HG03135 (cell line): ENCODE results near the gene TRMT10C.
"Not testable (repeated sequence)": the region's sequence is repeated elsewhere in the genome, so short reads cannot be mapped to it uniquely, and the experiment has no call there.

Source experiments
- ATAC-seq: cut with Tn5 transposase; IDR thresholded peaks from one replicate; pipeline ENCODE4 v1.9.1; 2021; ENCODE audit warnings: mild to moderate bottlenecking, moderate library complexity; ENCODE audit not compliant: unreplicated experiment

TRMT10C gene

GRCh38 chr3:101561630-101562328, at the start of gene TRMT10C:
Gene TRMT10C, plus strand, starts transcription at chr3:101561868. Its CDS starts 2,914 bp downstream, at chr3:101564782.
- ATAC-seq = peak; percentile 99

DNA sequence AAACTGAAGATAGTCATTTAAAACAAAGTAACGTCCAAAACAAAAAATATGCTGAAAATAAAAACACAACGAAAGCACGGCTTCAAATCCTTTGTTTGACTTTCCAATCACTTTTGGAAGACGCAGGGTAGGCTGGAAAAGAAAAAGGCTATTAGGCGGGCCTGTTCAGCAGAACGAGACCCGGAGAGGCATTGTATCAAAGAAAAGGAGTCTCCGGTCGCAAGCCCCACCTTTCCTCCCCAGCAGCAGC, 49.3 kb upstream of the TRMT10C start:
- no peak for ATAC-seq

GRCh38 chr3:101512646-101513418, 48.8 kb upstream of the TRMT10C start, which contains the start of gene SENP7:
Gene SENP7, minus strand, starts transcription at chr3:101513212. Its CDS starts 82 bp downstream, at chr3:101513130.
- ATAC-seq = no peak

- ATAC-seq = no peak
Observed at GRCh38 chr3:101513419-101513986, 48.2 kb upstream of the TRMT10C start.

DNA sequence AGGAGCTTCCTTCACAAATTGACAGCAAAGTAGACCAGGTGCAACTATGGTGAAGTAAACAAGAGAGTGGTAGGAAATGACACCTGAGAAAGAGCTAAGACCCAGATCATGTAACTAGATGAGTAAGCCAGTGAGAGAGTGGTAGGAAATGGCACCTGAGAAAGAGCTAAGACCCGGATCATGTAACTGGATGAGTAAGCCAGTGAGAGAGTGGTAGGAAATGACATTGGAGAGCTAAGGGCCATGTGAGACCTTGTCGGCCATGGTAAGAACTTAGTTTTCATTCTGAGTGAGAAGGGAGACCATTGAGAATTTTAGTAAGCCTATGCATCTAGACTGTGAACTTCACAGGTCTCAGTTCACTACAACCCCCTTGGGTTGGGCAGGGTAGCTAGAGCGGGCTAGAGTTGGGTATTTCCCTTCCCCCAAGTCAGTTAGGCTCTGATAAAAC, 43.2 kb upstream of the TRMT10C start:
- ATAC-seq = peak; percentile 98

- ATAC-seq = no peak
Observed at GRCh38 chr3:101519685-101520365, 41.8 kb upstream of the TRMT10C start.

DNA sequence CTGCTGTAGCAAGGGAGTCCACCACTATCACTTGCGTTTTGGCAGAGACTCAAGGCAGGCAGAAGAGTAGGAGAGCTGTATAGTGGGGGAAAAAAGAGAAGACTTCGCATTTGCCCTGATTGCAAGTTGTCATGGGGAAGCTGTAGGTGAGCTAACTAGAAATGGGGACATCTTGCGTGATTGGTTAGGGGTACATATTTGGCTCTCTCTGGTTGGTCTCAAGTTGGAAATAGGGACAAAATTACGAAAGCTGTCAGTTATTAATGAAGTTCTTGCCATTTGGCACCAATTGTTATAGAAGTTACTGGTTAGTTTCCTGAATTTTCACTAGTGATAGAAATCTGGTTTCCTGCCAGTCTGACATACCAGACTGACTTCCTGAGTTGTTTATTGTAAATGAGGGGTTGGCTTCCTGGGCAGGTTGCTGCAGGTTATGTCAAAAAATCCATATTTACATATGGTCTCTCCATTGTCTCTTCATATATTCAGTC, 40.4 kb upstream of the TRMT10C start:
- no peak for ATAC-seq

DNA sequence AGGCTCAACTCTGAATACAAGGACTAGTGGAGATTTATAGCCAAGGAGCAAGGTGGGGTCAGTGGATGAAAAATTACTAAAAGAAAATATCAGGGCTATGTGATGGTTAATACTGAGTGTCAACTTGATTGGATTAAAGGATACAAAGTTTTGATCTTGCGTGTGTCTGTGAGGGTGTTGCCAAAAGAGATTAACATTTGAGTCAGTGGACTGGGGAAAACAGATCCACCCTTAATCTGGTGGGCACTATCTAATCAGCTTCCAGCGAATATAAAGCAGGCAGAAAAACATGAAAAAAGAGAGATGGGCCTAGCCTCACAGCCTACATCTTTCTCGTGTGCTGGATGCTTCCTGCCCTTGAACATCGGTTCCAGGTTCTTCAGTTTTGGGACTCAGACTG, 34.2 kb upstream of the TRMT10C start:
- no peak for ATAC-seq

DNA sequence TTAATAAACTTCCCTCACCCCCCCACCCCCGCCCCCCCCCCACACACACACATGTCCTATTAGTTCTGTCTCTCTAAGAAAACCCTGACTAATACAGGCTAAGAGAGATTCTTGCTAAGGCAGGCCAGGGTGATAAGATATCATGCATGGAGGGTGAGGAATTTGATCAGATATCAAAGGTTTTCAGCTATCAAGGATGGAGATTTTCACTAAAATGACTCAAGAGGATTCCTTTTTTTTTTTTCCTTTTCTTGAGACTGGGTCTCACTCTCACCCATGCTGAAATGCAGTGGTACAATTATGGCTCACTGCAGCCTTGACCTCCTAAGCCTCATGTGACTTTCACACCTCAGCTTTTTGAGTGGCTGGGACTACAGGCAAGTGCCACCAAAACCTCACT, 33.8 kb upstream of the TRMT10C start:
- ATAC-seq = no peak

DNA sequence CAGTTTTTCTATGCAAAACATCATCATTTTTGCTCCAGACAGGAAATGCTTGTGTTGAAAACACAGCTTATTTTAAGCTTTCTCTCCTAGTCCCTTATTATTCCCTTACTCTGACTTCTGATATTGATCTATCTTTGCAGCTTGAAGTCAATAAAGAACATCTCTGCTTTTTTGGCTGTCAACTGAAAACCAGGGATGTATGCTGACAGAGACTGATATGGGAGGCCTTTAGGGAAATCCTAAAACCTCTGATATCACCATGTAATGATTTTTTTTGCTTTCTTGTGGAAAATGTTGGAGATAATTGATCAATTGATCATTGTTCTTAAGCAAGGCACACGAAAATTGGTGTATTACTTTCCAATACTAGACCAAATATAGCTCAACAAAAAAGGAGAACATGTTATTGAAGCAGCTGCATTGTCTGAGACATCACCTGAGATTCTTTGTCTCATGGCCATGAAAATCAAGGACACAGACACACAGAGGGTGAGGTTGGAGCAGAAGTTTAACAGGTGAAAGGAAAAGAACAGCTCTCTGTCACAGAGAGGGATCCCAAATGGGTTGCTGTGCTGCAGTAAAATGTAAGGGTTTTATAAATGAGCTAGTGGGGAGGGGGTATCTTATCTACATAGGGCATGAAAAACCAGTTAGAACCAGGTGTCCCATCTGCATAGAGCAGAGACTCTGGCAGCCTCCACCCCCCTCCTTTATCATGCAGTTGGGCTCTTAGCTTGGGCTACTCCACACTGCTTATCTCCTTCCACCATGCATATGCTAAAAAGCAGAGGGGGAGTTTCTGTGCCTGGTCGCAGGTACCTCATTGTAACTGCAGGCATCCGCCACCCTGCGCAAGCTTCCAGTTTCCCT, 31.6 kb upstream of the TRMT10C start:
- ATAC-seq = no peak

- ATAC-seq = no peak
Observed at GRCh38 chr3:101530686-101531047, 31.0 kb upstream of the TRMT10C start.

DNA sequence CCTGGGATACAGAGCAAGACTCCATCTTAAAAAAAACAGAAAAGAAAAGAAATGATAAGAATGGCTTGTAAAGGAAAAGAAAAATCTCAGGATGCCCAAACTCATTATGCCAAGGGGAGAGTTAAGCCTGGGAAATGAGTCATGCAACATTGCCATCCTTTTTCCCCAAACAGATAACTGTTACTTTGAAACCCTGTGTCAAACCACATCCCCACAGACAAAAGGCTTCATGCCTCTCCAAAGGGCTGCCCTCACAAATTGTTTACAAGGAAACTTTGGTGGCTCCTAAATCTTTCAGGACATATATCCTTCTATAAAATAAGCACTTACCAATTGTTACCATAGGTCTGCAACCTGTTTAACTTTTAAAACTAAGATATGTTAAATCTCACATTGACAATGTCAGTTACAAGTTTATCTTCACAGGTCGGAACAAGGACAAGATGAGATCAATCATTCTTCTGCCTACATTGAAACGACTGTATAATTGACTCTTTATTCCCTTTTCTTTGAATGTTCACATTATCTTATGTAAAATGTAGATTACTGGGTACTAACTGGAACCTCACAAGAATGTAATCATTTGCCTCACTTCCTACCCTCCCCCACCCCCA, 30.1 kb upstream of the TRMT10C start:
- no peak for ATAC-seq

GRCh38 chr3:101532783-101533602, 28.7 kb upstream of the TRMT10C start:
- ATAC-seq = no peak

DNA sequence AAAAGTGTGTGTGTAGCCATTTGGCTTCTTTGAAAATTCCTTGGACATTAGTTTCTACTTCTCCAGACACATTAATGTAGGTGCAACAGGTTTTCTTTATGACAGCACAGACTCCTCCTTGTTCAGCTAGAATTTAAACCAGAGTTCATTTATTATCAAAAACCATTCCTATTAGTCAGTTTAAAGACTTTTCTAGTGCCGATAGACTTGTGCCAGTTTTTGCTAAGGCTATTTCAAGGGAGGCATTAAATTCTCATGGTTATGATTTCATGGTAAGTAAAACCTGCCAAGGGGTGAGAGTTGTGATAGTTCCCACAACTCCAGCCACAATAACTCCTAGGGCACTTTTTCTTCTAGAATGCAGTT, 28.1 kb upstream of the TRMT10C start:
- no peak for ATAC-seq

GRCh38 chr3:101535221-101535620, 26.4 kb upstream of the TRMT10C start:
- no peak for ATAC-seq

DNA sequence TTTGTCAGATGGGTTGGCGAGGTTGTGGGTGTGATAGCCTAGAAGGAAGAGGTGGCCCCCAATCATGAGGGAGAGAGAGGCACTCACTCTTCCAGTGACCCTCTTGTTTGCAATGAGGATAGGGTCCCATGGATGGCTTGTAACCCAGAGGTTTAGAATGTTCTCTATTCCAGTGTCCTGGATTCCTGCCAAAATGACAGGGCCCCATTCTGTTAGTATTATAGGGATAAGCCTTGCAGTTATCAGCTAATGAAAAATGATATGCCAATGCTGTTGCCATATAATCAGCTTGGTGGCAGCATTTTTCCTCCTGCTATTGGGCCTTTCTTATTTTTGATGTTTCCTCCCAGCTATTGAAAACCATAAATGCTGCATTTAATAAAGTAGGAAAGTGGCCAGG, 25.4 kb upstream of the TRMT10C start:
- ATAC-seq = no peak

GRCh38 chr3:101536955-101537354, 24.7 kb upstream of the TRMT10C start:
- ATAC-seq = not testable (repeated sequence)

DNA sequence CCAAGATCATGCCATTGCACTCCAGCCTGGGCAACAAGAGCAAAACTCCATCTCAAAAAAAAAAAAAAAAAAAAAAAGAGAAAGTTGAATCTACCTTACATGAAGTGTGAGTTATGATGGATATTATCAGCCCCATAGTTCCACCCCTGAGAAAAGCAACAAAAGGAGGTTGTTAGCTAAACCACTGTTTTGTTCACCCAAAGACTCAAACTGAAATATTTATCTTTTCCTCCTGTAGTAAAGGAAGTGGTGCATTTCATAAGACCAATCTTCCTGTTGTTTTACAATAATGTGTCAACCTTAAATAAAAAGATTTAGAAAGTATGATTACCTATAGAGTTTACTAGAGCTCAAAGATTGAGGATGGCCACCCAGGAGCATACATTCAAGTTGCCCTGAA, 18.7 kb upstream of the TRMT10C start:
- ATAC-seq = no peak

DNA sequence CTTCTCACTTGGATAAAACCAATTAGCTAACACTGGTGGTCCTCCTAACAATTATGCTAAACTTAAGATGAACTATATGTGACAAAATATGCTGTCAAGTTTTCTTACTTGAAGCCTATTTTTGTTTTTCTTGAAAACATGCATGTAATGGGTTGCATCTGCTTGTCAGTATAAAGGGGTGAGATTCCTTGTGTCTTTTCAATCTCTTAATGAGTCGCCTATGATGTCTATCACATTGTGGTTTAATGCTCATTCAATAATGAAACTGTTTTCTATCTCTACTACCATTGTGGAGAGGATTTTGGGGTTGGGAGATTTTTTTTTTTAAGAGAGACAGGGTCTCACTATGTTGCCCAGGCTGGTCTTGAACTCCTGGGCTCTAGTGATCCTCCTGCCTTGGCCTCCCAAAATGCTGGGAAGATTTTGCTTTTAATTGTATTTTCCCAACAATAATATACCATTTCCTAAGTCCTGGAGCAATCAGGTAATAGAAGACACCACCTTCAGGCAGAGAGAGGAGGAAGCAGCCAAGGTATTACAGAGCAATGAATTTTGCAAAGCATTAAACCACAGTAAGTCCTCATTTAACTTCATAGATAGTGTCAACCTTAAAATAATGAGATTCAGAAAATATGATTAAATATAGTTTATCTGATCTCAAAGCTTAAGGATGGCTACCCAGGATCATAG, 17.4 kb upstream of the TRMT10C start:
- no peak for ATAC-seq
